ENCODE data around the gene CYSRT1.

The CYSRT1 gene

GRCh38 chr9:137217276-137218211, 7.4 kb upstream of the CYSRT1 start:
- Mint-ChIP-seq H3K36me3 (ENCODE audit: low read depth) (peaks cover 4% of the 10 kb centered on the region), H3K27ac (peak overlapping the region in 2 of 3 experiments; percentile 88 to 93), H3K9me3 (no peaks in the 10 kb centered on the region), H3K4me1 (peaks cover 5% of the 10 kb centered on the region), H3K27me3 (ENCODE audit: low read depth) (no peaks in the 10 kb centered on the region), H3K4me3 (peak overlapping the region; percentile 70 to 78 (median 76))
- TF ChIP-seq CTCF (IDR thresholded peaks at IDR 0.05; ENCODE audit: unreplicated experiment in 3 of 3): no peak

GRCh38 chr9:137218212-137218753, 6.7 kb upstream of the CYSRT1 start:
- TF ChIP-seq CTCF (IDR thresholded peaks at IDR 0.05; ENCODE audit: unreplicated experiment in 3 of 3): no peak
- Mint-ChIP-seq H3K9me3 (no peaks in the 10 kb centered on the region), H3K4me3 (peak overlapping the region in 1 of 3 experiments; percentile 42), H3K27me3 (ENCODE audit: low read depth) (no peaks in the 10 kb centered on the region), H3K4me1 (peaks cover 5% of the 10 kb centered on the region), H3K27ac (no peak overlapping the region), H3K36me3 (ENCODE audit: low read depth) (no peaks in the 10 kb centered on the region)

GRCh38 chr9:137218754-137219271, 6.2 kb upstream of the CYSRT1 start:
- Mint-ChIP-seq H3K4me3 (peak overlapping the region in 2 of 3 experiments; percentile 12 to 42), H3K9me3 (no peaks in the 10 kb centered on the region), H3K27me3 (ENCODE audit: low read depth) (no peaks in the 10 kb centered on the region), H3K27ac (no peak overlapping the region), H3K4me1 (peaks cover 5% of the 10 kb centered on the region), H3K36me3 (ENCODE audit: low read depth) (no peaks in the 10 kb centered on the region)
- TF ChIP-seq CTCF (IDR thresholded peaks at IDR 0.05; ENCODE audit: unreplicated experiment in 3 of 3): no peak

- Mint-ChIP-seq H3K27ac (peak overlapping the region in 1 of 3 experiments; percentile 15), H3K27me3 (ENCODE audit: low read depth) (no peaks in the 10 kb centered on the region), H3K4me3 (peak overlapping the region; percentile 51 to 66 (median 56)), H3K4me1 (peaks cover 5% of the 10 kb centered on the region), H3K9me3 (no peaks in the 10 kb centered on the region), H3K36me3 (ENCODE audit: low read depth) (no peaks in the 10 kb centered on the region)
- TF ChIP-seq CTCF (IDR thresholded peaks at IDR 0.05; ENCODE audit: unreplicated experiment in 3 of 3): no peak
These were observed 5.1 kb upstream of the CYSRT1 start for GRCh38 chr9:137219757-137220316.

GRCh38 chr9:137220317-137221094, 4.5 kb upstream of the CYSRT1 start:
- Mint-ChIP-seq H3K36me3 (ENCODE audit: low read depth) (no peaks in the 10 kb centered on the region), H3K4me3 (peak overlapping the region; percentile 51 to 66 (median 56)), H3K27ac (no peak overlapping the region), H3K4me1 (peaks cover 5% of the 10 kb centered on the region), H3K27me3 (ENCODE audit: low read depth) (no peaks in the 10 kb centered on the region), H3K9me3 (no peaks in the 10 kb centered on the region)
- TF ChIP-seq CTCF (IDR thresholded peaks at IDR 0.05; ENCODE audit: unreplicated experiment in 3 of 3): no peak
